ENCODE data around the gene EPHA3.

DNA sequence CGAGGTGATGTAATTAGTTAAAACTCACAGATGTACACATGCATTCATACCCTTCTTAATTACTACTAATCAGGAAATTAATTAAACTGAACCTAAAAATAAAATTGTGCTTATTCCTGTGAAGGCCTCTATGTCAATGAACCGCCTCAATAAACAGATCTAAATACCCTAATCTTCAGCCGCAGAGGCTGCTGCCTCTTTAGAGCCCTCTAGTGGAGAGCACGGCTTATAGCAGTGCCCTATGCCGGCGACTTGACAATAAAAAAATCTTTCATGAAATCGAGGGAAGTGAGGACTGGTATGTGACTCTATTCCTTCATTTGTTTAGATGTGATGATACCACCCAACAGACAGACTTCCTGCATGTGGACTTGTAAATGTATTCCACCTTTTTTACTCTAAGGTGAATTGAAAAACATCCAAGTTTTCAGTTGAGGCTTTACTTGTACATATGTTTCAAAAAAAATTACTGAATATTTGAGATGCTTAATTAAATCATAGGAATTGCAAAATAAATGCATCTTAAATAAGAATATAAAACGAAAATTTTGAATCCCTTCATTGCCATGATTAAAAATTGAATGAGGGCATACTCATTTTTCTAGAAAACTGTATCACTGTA lies 8.3 kb upstream of the EPHA3 start:
- TF ChIP-seq, protein P1, sequence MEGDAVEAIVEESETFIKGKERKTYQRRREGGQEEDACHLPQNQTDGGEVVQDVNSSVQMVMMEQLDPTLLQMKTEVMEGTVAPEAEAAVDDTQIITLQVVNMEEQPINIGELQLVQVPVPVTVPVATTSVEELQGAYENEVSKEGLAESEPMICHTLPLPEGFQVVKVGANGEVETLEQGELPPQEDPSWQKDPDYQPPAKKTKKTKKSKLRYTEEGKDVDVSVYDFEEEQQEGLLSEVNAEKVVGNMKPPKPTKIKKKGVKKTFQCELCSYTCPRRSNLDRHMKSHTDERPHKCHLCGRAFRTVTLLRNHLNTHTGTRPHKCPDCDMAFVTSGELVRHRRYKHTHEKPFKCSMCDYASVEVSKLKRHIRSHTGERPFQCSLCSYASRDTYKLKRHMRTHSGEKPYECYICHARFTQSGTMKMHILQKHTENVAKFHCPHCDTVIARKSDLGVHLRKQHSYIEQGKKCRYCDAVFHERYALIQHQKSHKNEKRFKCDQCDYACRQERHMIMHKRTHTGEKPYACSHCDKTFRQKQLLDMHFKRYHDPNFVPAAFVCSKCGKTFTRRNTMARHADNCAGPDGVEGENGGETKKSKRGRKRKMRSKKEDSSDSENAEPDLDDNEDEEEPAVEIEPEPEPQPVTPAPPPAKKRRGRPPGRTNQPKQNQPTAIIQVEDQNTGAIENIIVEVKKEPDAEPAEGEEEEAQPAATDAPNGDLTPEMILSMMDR (IDR thresholded peaks at IDR 0.05): peak in 4 of 6 experiments; percentile 68 to 79 (median 72)
- TF ChIP-seq POLR2A (IDR thresholded peaks at IDR 0.05): no peak
